ENCODE data around the gene AFF2.

DNA sequence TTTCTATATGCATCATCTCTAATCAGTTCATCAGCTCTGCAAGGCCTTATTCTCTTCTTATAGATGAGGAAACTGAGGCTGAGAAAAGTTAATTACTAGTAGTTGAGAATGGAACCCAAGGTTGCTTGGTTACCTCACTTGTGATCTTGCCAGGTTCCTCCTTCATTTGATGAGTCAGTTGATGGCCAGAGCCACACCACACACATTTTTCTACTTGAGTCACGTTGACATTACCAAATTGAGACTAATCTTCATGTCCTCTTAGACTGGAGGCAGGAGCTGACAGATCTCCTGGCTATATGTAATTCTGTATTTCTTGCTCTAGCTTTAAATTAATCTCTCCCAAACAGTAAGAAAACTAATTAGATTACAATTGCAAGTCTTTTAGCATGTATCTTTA lies 428.4 kb downstream of the AFF2 start:
- TF ChIP-seq CTCF (IDR thresholded peaks at IDR 0.05), result no peak
- no peak for TF ChIP-seq POLR2A (IDR thresholded peaks at IDR 0.05)
